H9 (cell line): Measurements from ENCODE around the gene PKNOX2. TPM values are rescaled to one million over a fixed set of nuclear protein-coding genes. Genes with fewer than 3 reads are reported as not detected.

ENCODE experiments used
- DNase-seq: peaks from one replicate; pipeline ENCODE4 v3.0.0-alpha.2; 2017
- H2AFZ ChIP-seq: one replicate; pipeline ENCODE4 v1.6.1; 2013; ENCODE audit warnings: mild to moderate bottlenecking, low read length, control low read depth, moderate library complexity
- H2AK5ac ChIP-seq: 2 replicates; pipeline ENCODE4 v1.6.1; 2013; ENCODE audit warnings: low read length, control low read depth, mixed read lengths; ENCODE audit not compliant: insufficient read length
- H2BK120ac ChIP-seq: one replicate; pipeline ENCODE4 v1.6.1; 2013; ENCODE audit warnings: low read depth, mild to moderate bottlenecking, low read length, control low read depth, inconsistent platforms; ENCODE audit not compliant: poor library complexity, severe bottlenecking
- H2BK12ac ChIP-seq: 2 replicates; pipeline ENCODE4 v1.6.1; 2013; ENCODE audit warnings: low read length, control low read depth, mixed read lengths, low read depth; ENCODE audit not compliant: insufficient read length
- H2BK15ac ChIP-seq: 2 replicates; pipeline ENCODE4 v1.6.1; 2013; ENCODE audit warnings: low read depth, low read length, control low read depth
- H2BK20ac ChIP-seq: one replicate; pipeline ENCODE4 v1.6.1; 2013; ENCODE audit warnings: low read depth, mild to moderate bottlenecking, low read length, control low read depth, inconsistent platforms; ENCODE audit not compliant: poor library complexity, severe bottlenecking
- H2BK5ac ChIP-seq: 2 replicates; pipeline ENCODE4 v1.6.1; 2013; ENCODE audit warnings: low read length, control low read depth, mixed read lengths; ENCODE audit not compliant: insufficient read length
- H3K14ac ChIP-seq: 2 replicates; pipeline ENCODE4 v1.6.1; 2013; ENCODE audit warnings: low read length, control low read depth; ENCODE audit not compliant: insufficient read depth
- H3K18ac ChIP-seq: 2 replicates; pipeline ENCODE4 v1.6.1; 2013; ENCODE audit warnings: low read depth, mild to moderate bottlenecking, mixed read lengths, low read length, control low read depth; ENCODE audit not compliant: insufficient read length
- H3K23ac ChIP-seq: 2 replicates; pipeline ENCODE4 v1.6.1; 2013; ENCODE audit warnings: low read length, control low read depth, mixed read lengths, low read depth; ENCODE audit not compliant: insufficient read length
- H3K23me2 ChIP-seq: 2 replicates; pipeline ENCODE4 v1.6.1; 2013; ENCODE audit warnings: low read depth, mild to moderate bottlenecking, mixed read lengths, low read length, control low read depth; ENCODE audit not compliant: insufficient read length, poor library complexity, severe bottlenecking
- H3K27ac ChIP-seq: 2 replicates; pipeline ENCODE4 v1.5.1; 2013; ENCODE audit warnings: low read length, control low read depth, mixed read lengths, low read depth; ENCODE audit not compliant: insufficient read length
- H3K27me3 ChIP-seq: 2 replicates; pipeline ENCODE4 v1.6.1; 2013; ENCODE audit warnings: low read length, control low read depth, inconsistent platforms; ENCODE audit not compliant: insufficient read depth
- H3K4ac ChIP-seq: 2 replicates; pipeline ENCODE4 v1.6.1; 2013; ENCODE audit warnings: low read depth, mild to moderate bottlenecking, control low read depth, inconsistent platforms, low read length, moderate library complexity
- H3K4me1 ChIP-seq: 2 replicates; pipeline ENCODE4 v1.6.1; 2013; ENCODE audit warnings: low read length, control low read depth, inconsistent platforms; ENCODE audit not compliant: insufficient read depth
- H3K4me2 ChIP-seq: 2 replicates; pipeline ENCODE4 v1.6.1; 2013; ENCODE audit warnings: low read length, control low read depth, mixed read lengths; ENCODE audit not compliant: insufficient read length, insufficient read depth
- H3K56ac ChIP-seq: 2 replicates; pipeline ENCODE4 v1.6.1; 2013; ENCODE audit warnings: low read depth, mild to moderate bottlenecking, mixed read lengths, low read length, control low read depth; ENCODE audit not compliant: insufficient read length
- H3K79me1 ChIP-seq: 2 replicates; pipeline ENCODE4 v1.6.1; 2013; ENCODE audit warnings: low read depth, mild to moderate bottlenecking, moderate library complexity, low read length, control low read depth, inconsistent platforms; ENCODE audit not compliant: insufficient read depth, poor library complexity, severe bottlenecking
- H3K79me2 ChIP-seq: 2 replicates; pipeline ENCODE4 v1.6.1; 2013; ENCODE audit warnings: low read length, control low read depth, inconsistent platforms; ENCODE audit not compliant: insufficient read depth
- H3K9ac ChIP-seq: 2 replicates; pipeline ENCODE4 v1.6.1; 2013; ENCODE audit warnings: low read length, control low read depth, mixed read lengths; ENCODE audit not compliant: insufficient read length; ENCODE audit errors: extremely low read depth
- H3K9me3 ChIP-seq: one replicate; pipeline ENCODE4 v1.6.1; 2013; ENCODE audit warnings: low read depth, low read length, inconsistent platforms; ENCODE audit not compliant: control insufficient read depth
- H3T11ph ChIP-seq: one replicate; pipeline ENCODE4 v1.6.1; 2013; ENCODE audit warnings: mild to moderate bottlenecking, low read length, control low read depth, inconsistent platforms
- H4K20me1 ChIP-seq: one replicate; pipeline ENCODE4 v1.6.1; 2013; ENCODE audit not compliant: control insufficient read depth, insufficient read length, insufficient read depth
- H4K5ac ChIP-seq: 2 replicates; pipeline ENCODE4 v1.6.1; 2013; ENCODE audit warnings: low read depth, mild to moderate bottlenecking, mixed read lengths, low read length, control low read depth; ENCODE audit not compliant: insufficient read length
- H4K8ac ChIP-seq: replicated peaks from 2 replicates; pipeline ENCODE4 v1.6.1; 2013; ENCODE audit warnings: low read length, control low read depth, mixed read lengths, low read depth; ENCODE audit not compliant: insufficient read length
- H4K91ac ChIP-seq: 2 replicates; pipeline ENCODE4 v1.6.1; 2013; ENCODE audit warnings: low read depth, mild to moderate bottlenecking, moderate library complexity, mixed read lengths, low read length, control low read depth; ENCODE audit not compliant: insufficient read length
- H3K27ac Mint-ChIP-seq, 3 experiments: 2 replicates in 2 of 3; 3 replicates in 1 of 3; pipeline ENCODE4 v1.8.0; 2020 to 2021; ENCODE audit warnings: mixed read lengths in 3 of 3, mild to moderate bottlenecking in 1 of 3, moderate library complexity in 1 of 3
- H3K27me3 Mint-ChIP-seq: 2 replicates; pipeline ENCODE4 v1.8.0; 2021; ENCODE audit warnings: low read depth, mild to moderate bottlenecking, moderate library complexity, mixed read lengths
- H3K36me3 Mint-ChIP-seq, 3 experiments: 2 replicates in 2 of 3; 3 replicates in 1 of 3; pipeline ENCODE4 v1.8.0; 2020 to 2021; ENCODE audit warnings: low read depth in 3 of 3, mixed read lengths in 3 of 3; ENCODE audit not compliant: insufficient read depth in 1 of 3
- H3K4me1 Mint-ChIP-seq, 2 experiments: 2 replicates each; pipeline ENCODE4 v1.8.0; 2020; ENCODE audit warnings: mixed read lengths in 2 of 2
- H3K4me3 Mint-ChIP-seq, 2 experiments: 2 replicates in 1 of 2; 3 replicates in 1 of 2; pipeline ENCODE4 v1.8.0; 2020 to 2021; ENCODE audit warnings: mild to moderate bottlenecking in 2 of 2, mixed read lengths in 2 of 2, moderate library complexity in 1 of 2
- H3K9me3 Mint-ChIP-seq, 2 experiments: 2 replicates in 1 of 2; 3 replicates in 1 of 2; pipeline ENCODE4 v1.8.0; 2020; ENCODE audit warnings: mild to moderate bottlenecking in 2 of 2, mixed read lengths in 2 of 2, moderate library complexity in 1 of 2
- WGBS: extraction: QIAGEN DNeasy Blood & Tissue Kit; methylation state at CpG from one replicate; pipeline ENCODE4 v1.1.7; 2013; ENCODE audit warnings: missing lambda C conversion rate, low lambda C conversion rate, mixed read lengths; ENCODE audit not compliant: insufficient read length; ENCODE audit errors: extremely low coverage; 5-methylcytosine and 5-hydroxymethylcytosine counted together
- total RNA-seq: library from RNA; stranded (reverse); gene quantifications from 2 replicates; pipeline ENCODE4 v1.2.1, GENCODE V29; 2021
- TF ChIP-seq, protein P1 (sequence below): fragments of 200-600 bp; sonication (generic); conservative IDR thresholded peaks from 3 replicates; pipeline ENCODE4 v1.8.0; 2021; ENCODE audit warnings: antibody characterized with exemption, mild to moderate bottlenecking

Gene PKNOX2
- total RNA-seq, 1 experiment from 2014 or later = 1.3 TPM

DNA sequence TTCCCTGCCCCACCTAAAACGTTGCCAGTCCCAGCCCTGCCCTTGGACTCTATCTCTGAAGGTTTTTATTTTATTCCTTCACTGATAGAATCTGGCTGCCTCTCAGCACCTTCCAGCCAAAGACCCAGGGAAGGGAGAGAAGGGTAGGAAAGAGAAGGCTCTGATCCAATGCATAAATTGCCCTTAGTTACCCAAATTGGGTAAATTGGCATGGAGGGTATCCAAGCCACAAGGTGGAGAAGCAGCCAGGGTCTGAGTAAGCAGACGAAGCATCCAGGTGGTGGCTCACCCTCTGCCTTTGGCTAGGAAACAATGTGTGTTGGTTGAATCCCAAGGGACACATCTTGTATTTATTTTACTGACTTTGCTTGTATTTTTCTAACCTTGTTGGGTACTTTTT is 242.5 kb downstream of the PKNOX2 start:
- no CpG with 5 or more reads among the region's 2 CpGs for WGBS
- DNase-seq = no peak
- Histone ChIP-seq H3K27ac (no peak overlapping the region), H2AFZ (no peak overlapping the region), H4K5ac (no peak overlapping the region), H3K79me2 (no peaks in the 10 kb centered on the region), H3K23me2 (no peaks in the 10 kb centered on the region), H2AK5ac (no peak overlapping the region), H3K27me3 (no peaks in the 10 kb centered on the region), H3K23ac (no peak overlapping the region), H2BK20ac (no peak overlapping the region), H2BK15ac (no peak overlapping the region), H4K8ac (no peak overlapping the region), H3T11ph (no peak overlapping the region), H3K4ac (no peak overlapping the region), H3K4me1 (peaks cover 5% of the 10 kb centered on the region; the same call in 1 of the 2 replicates), H3K18ac (no peak overlapping the region), H3K9me3 (no peaks in the 10 kb centered on the region), H3K79me1 (no peaks in the 10 kb centered on the region), H3K4me2 (no peak overlapping the region), H4K20me1 (no peaks in the 10 kb centered on the region), H2BK12ac (no peak overlapping the region), H2BK5ac (no peak overlapping the region), H4K91ac (no peak overlapping the region), H2BK120ac (no peak overlapping the region), H3K14ac (no peak overlapping the region), H3K9ac (no peak overlapping the region), H3K56ac (no peak overlapping the region)
- H3K4me1 Mint-ChIP-seq = peaks cover 43 to 59% of the 10 kb centered on the region in 2 experiments
- no peak overlapping the region for H3K4me3 Mint-ChIP-seq
- H3K36me3 Mint-ChIP-seq = peaks cover 0 to 9% (median 0%) of the 10 kb centered on the region in 3 experiments; a peak in 2 of 7 replicates
- H3K9me3 Mint-ChIP-seq = peaks cover 0 to 2% of the 10 kb centered on the region in 2 experiments; a peak in 1 of 5 replicates
- H3K27ac Mint-ChIP-seq = no peak overlapping the region; a peak in 1 of 7 replicates
- peaks cover 30% of the 10 kb centered on the region for H3K27me3 Mint-ChIP-seq
- TF ChIP-seq, protein P1, sequence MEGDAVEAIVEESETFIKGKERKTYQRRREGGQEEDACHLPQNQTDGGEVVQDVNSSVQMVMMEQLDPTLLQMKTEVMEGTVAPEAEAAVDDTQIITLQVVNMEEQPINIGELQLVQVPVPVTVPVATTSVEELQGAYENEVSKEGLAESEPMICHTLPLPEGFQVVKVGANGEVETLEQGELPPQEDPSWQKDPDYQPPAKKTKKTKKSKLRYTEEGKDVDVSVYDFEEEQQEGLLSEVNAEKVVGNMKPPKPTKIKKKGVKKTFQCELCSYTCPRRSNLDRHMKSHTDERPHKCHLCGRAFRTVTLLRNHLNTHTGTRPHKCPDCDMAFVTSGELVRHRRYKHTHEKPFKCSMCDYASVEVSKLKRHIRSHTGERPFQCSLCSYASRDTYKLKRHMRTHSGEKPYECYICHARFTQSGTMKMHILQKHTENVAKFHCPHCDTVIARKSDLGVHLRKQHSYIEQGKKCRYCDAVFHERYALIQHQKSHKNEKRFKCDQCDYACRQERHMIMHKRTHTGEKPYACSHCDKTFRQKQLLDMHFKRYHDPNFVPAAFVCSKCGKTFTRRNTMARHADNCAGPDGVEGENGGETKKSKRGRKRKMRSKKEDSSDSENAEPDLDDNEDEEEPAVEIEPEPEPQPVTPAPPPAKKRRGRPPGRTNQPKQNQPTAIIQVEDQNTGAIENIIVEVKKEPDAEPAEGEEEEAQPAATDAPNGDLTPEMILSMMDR = no peak
